Esophagus squamous epithelium (tissue), 4 donors: ENCODE results near the gene RASGRF1.

Experiments used
- CTCF ChIP-seq, 6 experiments: fragments of 450-650 bp in 4 of 6; fragments of 200-600 bp in 2 of 6; sonication (generic) in 2 of 6; IDR thresholded peaks; one replicate each; pipeline ENCODE4 v1.5.1; 2016 to 2019; ENCODE audit warnings: antibody characterized with exemption in 6 of 6, mild to moderate bottlenecking in 4 of 6, moderate library complexity in 4 of 6
- POLR2A ChIP-seq, 4 donors: fragments of 450-650 bp; IDR thresholded peaks; one replicate each; pipeline ENCODE4 v1.6.1; 2017; ENCODE audit warnings: antibody characterized with exemption in 4 of 4, mild to moderate bottlenecking in 4 of 4, moderate library complexity in 3 of 4

GRCh38 chr15:79128556-79128955 lies 38.0 kb upstream of the RASGRF1 start:
- TF ChIP-seq CTCF (IDR thresholded peaks at IDR 0.05) (no peak), POLR2A (IDR thresholded peaks at IDR 0.05) (no peak)
